ENCODE results near the gene ARL6IP4.

DNA sequence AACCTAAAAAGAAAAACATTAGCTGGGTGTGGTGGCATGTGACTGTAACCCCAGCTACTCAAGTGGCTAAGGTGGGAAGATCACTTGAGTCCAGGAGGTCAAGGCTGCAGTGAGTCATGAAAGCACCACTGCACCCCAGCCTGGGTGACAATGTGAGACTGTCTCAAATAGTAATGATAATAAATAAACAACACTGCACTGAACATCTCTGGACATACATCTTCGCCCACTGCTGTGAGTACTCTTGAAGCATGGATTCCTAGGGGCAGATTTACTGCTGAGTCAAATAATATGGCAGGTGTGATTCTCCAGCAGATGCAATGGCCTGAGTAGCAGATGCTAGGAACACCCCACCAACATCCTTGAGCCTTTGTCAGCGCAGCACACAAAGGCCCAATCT, 37.8 kb upstream of the ARL6IP4 start:
- TF ChIP-seq CTCF (IDR thresholded peaks at IDR 0.05) = no peak
- peak in 1 of 4 donors; percentile 74 for TF ChIP-seq EP300 (IDR thresholded peaks at IDR 0.05)
